ENCODE measurements around the gene JMJD8.

Gene JMJD8

GRCh38 chr16:676913-677312, 7.2 kb downstream of the JMJD8 start (continued):
- TF ChIP-seq ZNF23 (tag by site-specific recombination; IDR thresholded peaks at IDR 0.05; ENCODE audit: borderline replicate concordance), result no peak
- no peak for TF ChIP-seq ZSCAN23 (tag by site-specific recombination; IDR thresholded peaks at IDR 0.05)
- TF ChIP-seq CTCF (tag by site-specific recombination; IDR thresholded peaks at IDR 0.05), result no peak
- TF ChIP-seq ZNF518A (tag by site-specific recombination; conservative IDR thresholded peaks at IDR 0.05; ENCODE audit: low read depth), result no peak
- no peak for TF ChIP-seq ZNF473 (tag by site-specific recombination; IDR thresholded peaks at IDR 0.05)
- no peak for TF ChIP-seq ZBTB48 (tag by site-specific recombination; IDR thresholded peaks at IDR 0.05)
- TF ChIP-seq ZNF521 (tag by site-specific recombination; IDR thresholded peaks at IDR 0.05), result no peak
- TF ChIP-seq ZNF530 (tag by site-specific recombination; IDR thresholded peaks at IDR 0.05; ENCODE audit: low read depth), result no peak
- 0 out of 2 replicates have a peak, but pooled peaks have one; percentile 31 for TF ChIP-seq PATZ1 (tag by site-specific recombination; IDR thresholded peaks at IDR 0.05)
- peak; percentile 94 for TF ChIP-seq HIC1 (tag by site-specific recombination; IDR thresholded peaks at IDR 0.05)
- TF ChIP-seq ZNF660 (tag by site-specific recombination; IDR thresholded peaks at IDR 0.05), result no peak
- no peak for TF ChIP-seq ZBTB10 (tag by site-specific recombination; IDR thresholded peaks at IDR 0.05)
- no peak for TF ChIP-seq ZNF221 (tag by site-specific recombination; IDR thresholded peaks at IDR 0.05; ENCODE audit: borderline replicate concordance)
- no peak for TF ChIP-seq ZNF433 (tag by site-specific recombination; IDR thresholded peaks at IDR 0.05; ENCODE audit: low read depth)
- TF ChIP-seq ZNF10 (tag by site-specific recombination; IDR thresholded peaks at IDR 0.05), result no peak
- no peak for TF ChIP-seq ZNF16 (tag by site-specific recombination; IDR thresholded peaks at IDR 0.05; ENCODE audit: low read depth)
- TF ChIP-seq SCRT1 (tag by site-specific recombination; IDR thresholded peaks at IDR 0.05; ENCODE audit: borderline replicate concordance), result peak; percentile 78
- TF ChIP-seq ZNF510 (tag by site-specific recombination; IDR thresholded peaks at IDR 0.05; ENCODE audit: insufficient replicate concordance), result no peak
- TF ChIP-seq ZNF701 (tag by site-specific recombination; IDR thresholded peaks at IDR 0.05), result no peak
- TF ChIP-seq ZNF37A (tag by site-specific recombination; IDR thresholded peaks at IDR 0.05), result no peak
- TF ChIP-seq ZFP3 (tag by site-specific recombination; IDR thresholded peaks at IDR 0.05; ENCODE audit: low read depth), result no peak
- TF ChIP-seq ZNF555 (tag by site-specific recombination; conservative IDR thresholded peaks at IDR 0.05), result no peak
- no peak for TF ChIP-seq ZNF121 (tag by site-specific recombination; IDR thresholded peaks at IDR 0.05)
- TF ChIP-seq PRDM6 (tag by site-specific recombination; IDR thresholded peaks at IDR 0.05), result no peak
- TF ChIP-seq ZNF747 (tag by site-specific recombination; IDR thresholded peaks at IDR 0.05), result no peak

All from HEK293 (cell line).